Inflammatory macrophage treated with lipopolysaccharide for 1 hour (primary cell): ENCODE results near the gene MBTD1.
"Not testable (repeated sequence)": the region's sequence is repeated elsewhere in the genome, so short reads cannot be mapped to it uniquely, and the experiment has no call there.

Experiments
- DNase-seq, 2 donors: peaks; one replicate each; pipeline ENCODE4 v3.0.0-alpha.2; 2020 to 2022

MBTD1 gene

GRCh38 chr17:51251010-51251409 is 8.8 kb downstream of the MBTD1 start:
- DNase-seq = no peak

GRCh38 chr17:51250314-51250840 is 9.5 kb downstream of the MBTD1 start:
- no peak for DNase-seq

- DNase-seq = no peak
Observed at GRCh38 chr17:51245535-51245934, 14.3 kb downstream of the MBTD1 start.

GRCh38 chr17:51244041-51244440 is 15.8 kb downstream of the MBTD1 start:
- no peak for DNase-seq

- DNase-seq = no peak
Observed at GRCh38 chr17:51240275-51240674, 19.6 kb downstream of the MBTD1 start.

- DNase-seq = peak in 1 of 2 donors; percentile 36
Observed at GRCh38 chr17:51238255-51238887, 21.5 kb downstream of the MBTD1 start.

- no peak for DNase-seq
Observed at GRCh38 chr17:51234162-51234561, 25.7 kb downstream of the MBTD1 start.

GRCh38 chr17:51231999-51232398 is 27.9 kb downstream of the MBTD1 start:
- DNase-seq = peak; percentile 62 to 67

GRCh38 chr17:51230306-51230705 is 29.5 kb downstream of the MBTD1 start:
- DNase-seq = peak in 1 of 2 donors; percentile 19

- DNase-seq = no peak
Observed at GRCh38 chr17:51229889-51230288, 30.0 kb downstream of the MBTD1 start.

GRCh38 chr17:51228161-51228560 is 31.7 kb downstream of the MBTD1 start:
- peak in 1 of 2 donors; percentile 57 for DNase-seq

- DNase-seq = not testable (repeated sequence)
Observed at GRCh38 chr17:51225523-51225922, 34.3 kb downstream of the MBTD1 start.

GRCh38 chr17:51224402-51225262 is 35.2 kb downstream of the MBTD1 start:
- peak in 1 of 2 donors; percentile 34 for DNase-seq

- DNase-seq = no peak
Observed at GRCh38 chr17:51221322-51221721, 38.5 kb downstream of the MBTD1 start.

- no peak for DNase-seq
Observed at GRCh38 chr17:51217946-51218345, 41.9 kb downstream of the MBTD1 start.

GRCh38 chr17:51214920-51215319 is 44.9 kb downstream of the MBTD1 start:
- DNase-seq = no peak

- DNase-seq = no peak
Observed at GRCh38 chr17:51203838-51204237, 56.0 kb downstream of the MBTD1 start.

- DNase-seq = no peak
Observed at GRCh38 chr17:51200846-51201245, 59.0 kb downstream of the MBTD1 start.

- DNase-seq = no peak
Observed at GRCh38 chr17:51200295-51200694, 59.6 kb downstream of the MBTD1 start.

- DNase-seq = no peak
Observed at GRCh38 chr17:51197754-51198153, 62.1 kb downstream of the MBTD1 start.

GRCh38 chr17:51191895-51192294 is 68.0 kb downstream of the MBTD1 start:
- no peak for DNase-seq

- no peak for DNase-seq
Observed at GRCh38 chr17:51189628-51190027, 70.2 kb downstream of the MBTD1 start.

- no peak for DNase-seq
Observed at GRCh38 chr17:51189162-51189561, 70.7 kb downstream of the MBTD1 start.

- DNase-seq = no peak
Observed at GRCh38 chr17:51188271-51188833, 71.5 kb downstream of the MBTD1 start.
